ENCODE data around the gene NDUFV3. TPM values are rescaled to one million over a fixed set of nuclear protein-coding genes. Genes with fewer than 3 reads are reported as not detected.
"Not testable (repeated sequence)": the region's sequence is repeated elsewhere in the genome, so short reads cannot be mapped to it uniquely, and the experiment has no call there.

Gene NDUFV3
- total RNA-seq, 2 experiments from 2014 or later = 11.5 to 12.5 TPM

- H3K4me1 Mint-ChIP-seq (ENCODE audit: low read depth); H3K36me3 Mint-ChIP-seq (ENCODE audit: low read depth); H3K4me3 Mint-ChIP-seq; intact Hi-C loops (cut with micrococcal nuclease); H3K27ac Mint-ChIP-seq; DNase-seq; H3K27me3 Mint-ChIP-seq (ENCODE audit: low read depth); H3K9me3 Mint-ChIP-seq: not testable (repeated sequence)
- CTCF ChIA-PET = interaction anchor here (0.6 kb wide), 1 partner anchor 12 kb away, joined by 4 read pairs; no protein-coding TSS in a partner anchor
Observed at GRCh38 chr21:42933973-42934372, 40.9 kb downstream of the NDUFV3 start.

GRCh38 chr21:42936360-42936759 is 43.3 kb downstream of the NDUFV3 start:
- H3K4me3 Mint-ChIP-seq, CTCF ChIA-PET, H3K27ac Mint-ChIP-seq: not testable (repeated sequence)

GRCh38 chr21:42937034-42937940 is 44.2 kb downstream of the NDUFV3 start:
- DNase-seq; H3K36me3 Mint-ChIP-seq (ENCODE audit: low read depth); CTCF ChIA-PET; intact Hi-C loops (cut with micrococcal nuclease); H3K9me3 Mint-ChIP-seq; H3K4me3 Mint-ChIP-seq; H3K27me3 Mint-ChIP-seq (ENCODE audit: low read depth); H3K27ac Mint-ChIP-seq; H3K4me1 Mint-ChIP-seq (ENCODE audit: low read depth): not testable (repeated sequence)

More at GRCh38 chr21:42936360-42936759, 43.3 kb downstream of the NDUFV3 start:
- DNase-seq; H3K9me3 Mint-ChIP-seq; intact Hi-C loops (cut with micrococcal nuclease); H3K27me3 Mint-ChIP-seq (ENCODE audit: low read depth); H3K4me1 Mint-ChIP-seq (ENCODE audit: low read depth); H3K36me3 Mint-ChIP-seq (ENCODE audit: low read depth): not testable (repeated sequence)

- Mint-ChIP-seq H3K4me3 (no peak overlapping the region), H3K9me3 (no peaks in the 10 kb centered on the region), H3K27me3 (ENCODE audit: low read depth) (no peaks in the 10 kb centered on the region), H3K4me1 (ENCODE audit: low read depth) (no peaks in the 10 kb centered on the region), H3K27ac (no peak overlapping the region), H3K36me3 (ENCODE audit: low read depth) (no peaks in the 10 kb centered on the region)
- DNase-seq = no peak
- CTCF ChIA-PET = no interaction called here
- intact Hi-C loops (cut with micrococcal nuclease) = no loop called here
Observed at GRCh38 chr21:42937960-42938605, 45.0 kb downstream of the NDUFV3 start.

GRCh38 chr21:42938606-42938995 is 45.5 kb downstream of the NDUFV3 start:
- H3K9me3 Mint-ChIP-seq; DNase-seq; H3K4me3 Mint-ChIP-seq; intact Hi-C loops (cut with micrococcal nuclease); CTCF ChIA-PET; H3K27ac Mint-ChIP-seq; H3K4me1 Mint-ChIP-seq (ENCODE audit: low read depth); H3K27me3 Mint-ChIP-seq (ENCODE audit: low read depth); H3K36me3 Mint-ChIP-seq (ENCODE audit: low read depth): not testable (repeated sequence)

GRCh38 chr21:42939582-42940413 is 46.7 kb downstream of the NDUFV3 start:
- Mint-ChIP-seq H3K4me1 (ENCODE audit: low read depth) (no peaks in the 10 kb centered on the region), H3K9me3 (no peaks in the 10 kb centered on the region), H3K4me3 (no peak overlapping the region), H3K27ac (no peak overlapping the region), H3K27me3 (ENCODE audit: low read depth) (no peaks in the 10 kb centered on the region), H3K36me3 (ENCODE audit: low read depth) (no peaks in the 10 kb centered on the region)
- CTCF ChIA-PET = no interaction called here
- DNase-seq = no peak
- intact Hi-C loops (cut with micrococcal nuclease) = no loop called here

- CTCF ChIA-PET = no interaction called here
- DNase-seq = no peak
- Mint-ChIP-seq H3K27ac (no peak overlapping the region), H3K36me3 (ENCODE audit: low read depth) (no peaks in the 10 kb centered on the region), H3K4me3 (no peak overlapping the region), H3K4me1 (ENCODE audit: low read depth) (no peaks in the 10 kb centered on the region), H3K27me3 (ENCODE audit: low read depth) (no peaks in the 10 kb centered on the region), H3K9me3 (no peaks in the 10 kb centered on the region)
- intact Hi-C loops (cut with micrococcal nuclease) = no loop called here
Observed at GRCh38 chr21:42941696-42942085, 48.6 kb downstream of the NDUFV3 start.

- no peaks in the 10 kb centered on the region for H3K9me3 Mint-ChIP-seq
- no peak overlapping the region for H3K27ac Mint-ChIP-seq
- no peak overlapping the region for H3K4me3 Mint-ChIP-seq
- H3K36me3 Mint-ChIP-seq (ENCODE audit: low read depth) = no peaks in the 10 kb centered on the region
- no peaks in the 10 kb centered on the region for H3K27me3 Mint-ChIP-seq (ENCODE audit: low read depth)
- no peak for DNase-seq
- H3K4me1 Mint-ChIP-seq (ENCODE audit: low read depth) = no peaks in the 10 kb centered on the region
- intact Hi-C loops (cut with micrococcal nuclease) = no loop called here
- CTCF ChIA-PET = no interaction called here
Observed at GRCh38 chr21:42942244-42942643, 49.1 kb downstream of the NDUFV3 start.

- H3K4me3 Mint-ChIP-seq; H3K9me3 Mint-ChIP-seq; H3K4me1 Mint-ChIP-seq (ENCODE audit: low read depth); DNase-seq; H3K36me3 Mint-ChIP-seq (ENCODE audit: low read depth); H3K27me3 Mint-ChIP-seq (ENCODE audit: low read depth); CTCF ChIA-PET; H3K27ac Mint-ChIP-seq; intact Hi-C loops (cut with micrococcal nuclease): not testable (repeated sequence)
Observed at GRCh38 chr21:42949094-42949755, 56.1 kb downstream of the NDUFV3 start.

- H3K27ac Mint-ChIP-seq; H3K9me3 Mint-ChIP-seq; H3K4me1 Mint-ChIP-seq (ENCODE audit: low read depth); DNase-seq; CTCF ChIA-PET; intact Hi-C loops (cut with micrococcal nuclease); H3K36me3 Mint-ChIP-seq (ENCODE audit: low read depth); H3K4me3 Mint-ChIP-seq; H3K27me3 Mint-ChIP-seq (ENCODE audit: low read depth): not testable (repeated sequence)
Observed at GRCh38 chr21:42951193-42951592, 58.1 kb downstream of the NDUFV3 start.

- H3K36me3 Mint-ChIP-seq (ENCODE audit: low read depth) = no peaks in the 10 kb centered on the region
- CTCF ChIA-PET = no interaction called here
- no peaks in the 10 kb centered on the region for H3K27me3 Mint-ChIP-seq (ENCODE audit: low read depth)
- DNase-seq = no peak
- no peaks in the 10 kb centered on the region for H3K4me1 Mint-ChIP-seq (ENCODE audit: low read depth)
- no peak overlapping the region for H3K27ac Mint-ChIP-seq
- intact Hi-C loops (cut with micrococcal nuclease) = no loop called here
- no peaks in the 10 kb centered on the region for H3K9me3 Mint-ChIP-seq
- H3K4me3 Mint-ChIP-seq = no peak overlapping the region
Observed at GRCh38 chr21:42956824-42957630, 63.9 kb downstream of the NDUFV3 start.
